Ectodermal cell (in vitro differentiated cells): Measurements from ENCODE around the gene TAP1.
"Not testable (repeated sequence)": the region's sequence is repeated elsewhere in the genome, so short reads cannot be mapped to it uniquely, and the experiment has no call there.

ENCODE experiments used
- H3K27ac ChIP-seq: 2 replicates; pipeline ENCODE4 v1.7.0; 2013; ENCODE audit warnings: mild to moderate bottlenecking, low read depth, low read length; ENCODE audit not compliant: insufficient read depth, poor library complexity, severe bottlenecking
- H3K27me3 ChIP-seq: 2 replicates; pipeline ENCODE4 v1.7.0; 2013; ENCODE audit warnings: mild to moderate bottlenecking, low read length; ENCODE audit not compliant: insufficient read depth, control insufficient read depth, poor library complexity, severe bottlenecking
- H3K36me3 ChIP-seq: one replicate; pipeline ENCODE4 v1.7.0; 2013; ENCODE audit warnings: low read length; ENCODE audit not compliant: control insufficient read depth, insufficient read depth
- H3K4me1 ChIP-seq: one replicate; pipeline ENCODE4 v1.7.0; 2013; ENCODE audit warnings: low read length; ENCODE audit not compliant: control insufficient read depth, insufficient read depth
- H3K4me3 ChIP-seq: 2 replicates; pipeline ENCODE4 v1.7.0; 2013; ENCODE audit warnings: low read depth, low read length, control low read depth; ENCODE audit not compliant: insufficient read depth
- H3K9me3 ChIP-seq: 2 replicates; pipeline ENCODE4 v1.7.0; 2013; ENCODE audit warnings: mild to moderate bottlenecking, low read length, moderate library complexity; ENCODE audit not compliant: control insufficient read depth
- WGBS, 2 experiments: methylation state at CpG; one replicate each; pipeline ENCODE4 v1.1.7; 2013; ENCODE audit warnings: missing lambda C conversion rate in 2 of 2; 5-methylcytosine and 5-hydroxymethylcytosine counted together

The TAP1 gene

GRCh38 chr6:32805404-32805803 is 48.1 kb downstream of the TAP1 start:
- not testable (repeated sequence) for H3K27ac ChIP-seq, H3K4me1 ChIP-seq, H3K4me3 ChIP-seq, H3K36me3 ChIP-seq, H3K27me3 ChIP-seq, H3K9me3 ChIP-seq

GRCh38 chr6:32803416-32803815 is 50.1 kb downstream of the TAP1 start:
- Histone ChIP-seq H3K4me1 (no peaks in the 10 kb centered on the region), H3K27me3 (no peaks in the 10 kb centered on the region), H3K27ac (no peak overlapping the region), H3K9me3 (no peaks in the 10 kb centered on the region), H3K36me3 (no peaks in the 10 kb centered on the region), H3K4me3 (no peak overlapping the region)
- 84 to 86% methylated on average over 2 of the region's 2 CpGs for WGBS, 2 experiments

- WGBS, 2 experiments, result 91 to 92% methylated on average over 2 to 3 of the region's 3 CpGs
- Histone ChIP-seq H3K36me3 (no peaks in the 10 kb centered on the region), H3K4me3 (no peak overlapping the region), H3K27me3 (peaks cover 9% of the 10 kb centered on the region), H3K27ac (no peak overlapping the region), H3K9me3 (no peaks in the 10 kb centered on the region), H3K4me1 (no peaks in the 10 kb centered on the region)
Observed at GRCh38 chr6:32799740-32800139, 53.8 kb downstream of the TAP1 start.

GRCh38 chr6:32799168-32799567 is 54.3 kb downstream of the TAP1 start:
- Histone ChIP-seq H3K9me3 (no peaks in the 10 kb centered on the region), H3K27ac (no peak overlapping the region), H3K36me3 (no peaks in the 10 kb centered on the region), H3K4me1 (no peaks in the 10 kb centered on the region), H3K4me3 (no peak overlapping the region), H3K27me3 (peaks cover 9% of the 10 kb centered on the region)
- 91 to 93% methylated on average over 3 of the region's 3 CpGs for WGBS, 2 experiments

- no peaks in the 10 kb centered on the region for H3K9me3 ChIP-seq
- 26 to 30% methylated on average over 30 of the region's 30 CpGs for WGBS, 2 experiments
- H3K27ac ChIP-seq, result no peak overlapping the region
- peaks cover 9% of the 10 kb centered on the region for H3K27me3 ChIP-seq
- H3K4me3 ChIP-seq, result no peak overlapping the region
- H3K36me3 ChIP-seq, result no peaks in the 10 kb centered on the region
- H3K4me1 ChIP-seq, result no peaks in the 10 kb centered on the region
Observed at GRCh38 chr6:32796848-32797776, 56.4 kb downstream of the TAP1 start.
